Endothelial cell of umbilical vein (primary cell): Measurements from ENCODE around the gene PRMT7. TPM values are rescaled to one million over a fixed set of nuclear protein-coding genes. Genes with fewer than 3 reads are reported as not detected.

ENCODE experiments used
- BruUV-seq: library from RNA; stranded (reverse); fragments of 400-500 nt; replicated peaks from 2 replicates; lab custom pipeline; 2021; lab: Mats Ljungman, UMichigan
- CTCF ChIA-PET: fragments of 300-600, 350-600 bp; sonication (Branson Sonifier 250); formaldehyde crosslinking; loops from one replicate; lab custom pipeline; 2021; ENCODE audit warnings: antibody characterized with exemption, inconsistent platforms; lab: Charles Lee
- POLR2A ChIA-PET: fragments of 300-600, 350-600 bp; sonication (Branson Sonifier 250); formaldehyde crosslinking; loops from one replicate; lab custom pipeline; 2021; ENCODE audit warnings: antibody characterized with exemption, inconsistent platforms; lab: Charles Lee
- DNase-seq: peaks from one replicate; pipeline ENCODE4 v3.0.0-alpha.2; 2011; ENCODE audit warnings: low read depth, low spot score
- FAIRE-seq: peaks from 2 replicates; lab custom pipeline; 2011; peaks lifted over from hg19 to GRCh38; lab: Jason Lieb, UNC
- H2AFZ ChIP-seq: 2 replicates; pipeline ENCODE4 v1.6.0; 2012; ENCODE audit warnings: low read depth, low read length, control low read depth, inconsistent platforms
- H3K27ac ChIP-seq: 2 replicates; pipeline ENCODE4 v1.5.1; 2011; ENCODE audit warnings: low read depth, mild to moderate bottlenecking, control low read depth, low read length, moderate library complexity; ENCODE audit not compliant: insufficient read depth
- H3K27me3 ChIP-seq, 2 experiments: 2 replicates each; pipeline versions ENCODE4 v1.6.0 to v1.6.1; 2011; ENCODE audit warnings: low read length in 2 of 2, mixed read lengths in 1 of 2; ENCODE audit not compliant: control insufficient read depth in 2 of 2, insufficient read depth in 2 of 2
- H3K36me3 ChIP-seq, 2 experiments: 2 replicates in 1 of 2; 3 replicates in 1 of 2; pipeline ENCODE4 v1.5.1; 2011; ENCODE audit warnings: low read length in 2 of 2, mild to moderate bottlenecking in 1 of 2, moderate library complexity in 1 of 2; ENCODE audit not compliant: control insufficient read depth in 2 of 2, insufficient read depth in 2 of 2; ENCODE audit errors: extremely low read depth in 1 of 2
- H3K4me1 ChIP-seq: 3 replicates; pipeline ENCODE4 v1.5.1; 2011; ENCODE audit warnings: mild to moderate bottlenecking, low read length; ENCODE audit not compliant: control insufficient read depth, insufficient read depth; ENCODE audit errors: extremely low read depth
- H3K4me2 ChIP-seq: 2 replicates; pipeline ENCODE4 v1.6.1; 2011; ENCODE audit warnings: low read length, control low read depth, mixed read lengths; ENCODE audit not compliant: insufficient read depth
- H3K4me3 ChIP-seq, 3 experiments: fragments of 200-600 bp in 1 of 3; sonication (generic), shearing (Covaris generic) in 1 of 3; replicated peaks in 1 of 3; 2 replicates each; pipeline ENCODE4 v1.5.1; 2011 to 2016; ENCODE audit warnings: control low read depth in 3 of 3, low read length in 3 of 3, mild to moderate bottlenecking in 2 of 3, inconsistent platforms in 1 of 3, low read depth in 1 of 3, moderate library complexity in 1 of 3; ENCODE audit not compliant: insufficient read depth in 1 of 3
- H3K79me2 ChIP-seq: 2 replicates; pipeline ENCODE4 v1.6.0; 2012; ENCODE audit warnings: low read length, inconsistent platforms; ENCODE audit not compliant: control insufficient read depth, insufficient read depth
- H3K9ac ChIP-seq: replicated peaks from 2 replicates; pipeline ENCODE3; 2011; ENCODE audit warnings: low read length, control low read depth; ENCODE audit not compliant: insufficient read depth; ENCODE audit errors: extremely low read depth
- H3K9me1 ChIP-seq: replicated peaks from 3 replicates; pipeline ENCODE4 v1.6.0; 2011; ENCODE audit warnings: mild to moderate bottlenecking, low read length; ENCODE audit not compliant: control insufficient read depth, insufficient read depth; ENCODE audit errors: extremely low read depth
- H3K9me3 ChIP-seq: replicated peaks from 2 replicates; pipeline ENCODE4 v1.5.1; 2012; ENCODE audit warnings: low read length, inconsistent platforms; ENCODE audit not compliant: control insufficient read depth, insufficient read depth
- H4K20me1 ChIP-seq: replicated peaks from 2 replicates; pipeline ENCODE3; 2011; ENCODE audit warnings: mild to moderate bottlenecking, low read length; ENCODE audit not compliant: control insufficient read depth, insufficient read depth; ENCODE audit errors: extremely low read depth
- EZH2 ChIP-seq: IDR thresholded peaks from 2 replicates; pipeline ENCODE4 v1.6.1; 2012; ENCODE audit warnings: borderline replicate concordance, low read depth, mild to moderate bottlenecking, moderate library complexity, low read length, inconsistent platforms; ENCODE audit not compliant: severe bottlenecking
- FOS ChIP-seq: IDR thresholded peaks from 2 replicates; pipeline ENCODE4 v1.6.1; 2011; ENCODE audit warnings: mild to moderate bottlenecking, low read length, moderate library complexity, borderline replicate concordance; ENCODE audit not compliant: insufficient read depth
- GATA2 ChIP-seq: IDR thresholded peaks from 2 replicates; pipeline ENCODE4 v1.7.0; 2011; ENCODE audit warnings: low read depth, mild to moderate bottlenecking, moderate library complexity, mixed read lengths, low read length; ENCODE audit not compliant: insufficient read length, insufficient read depth
- JUN ChIP-seq: IDR thresholded peaks from 2 replicates; pipeline ENCODE4 v1.6.1; 2011; ENCODE audit warnings: borderline replicate concordance, low read depth; ENCODE audit not compliant: insufficient read length, insufficient read depth
- MYC ChIP-seq: IDR thresholded peaks from one replicate; pipeline ENCODE4 v1.6.1; 2011; ENCODE audit warnings: mild to moderate bottlenecking, low read depth, low read length
- POLR2A ChIP-seq: IDR thresholded peaks from 2 replicates; pipeline ENCODE4 v1.6.1; 2012; ENCODE audit warnings: low read depth, mild to moderate bottlenecking, control low read depth, low read length
- POLR2AphosphoS5 ChIP-seq: IDR thresholded peaks from 2 replicates; pipeline ENCODE4 v1.6.1; 2012; ENCODE audit warnings: low read depth, mild to moderate bottlenecking, control low read depth, low read length, moderate library complexity; ENCODE audit not compliant: insufficient read depth
- dilution Hi-C: fragments of 300-500 bp; cut with MboI; formaldehyde crosslinking; loops from one replicate; pipeline ENCODE4 v1.15.0; 2019; ENCODE audit warnings: low sequenced_read_pairs; ENCODE audit not compliant: extremely low pct_ligation_motif_present
- intact Hi-C: fragments of 100-400 bp; cut with micrococcal nuclease; formaldehyde crosslinking; loops from one replicate; pipeline ENCODE4 v1.10.0; 2022
- polyA plus RNA-seq, 4 experiments: library from polyadenylated mRNA; depleted of rRNA in 3 of 4; stranded (reverse) in 3 of 4; unstranded in 1 of 4; fragments of >200 nt; gene quantifications; 2 replicates each; pipeline versions ENCODE4 v1.2.1 to v1.2.3, GENCODE V29; 2011 to 2012; ENCODE audit warnings: missing spikeins in 1 of 4
- total RNA-seq: library from RNA; stranded (reverse); gene quantifications from 2 replicates; pipeline ENCODE4 v1.2.3, GENCODE V29; 2021
- TF ChIP-seq, protein P1 (sequence below), 2 donors: IDR thresholded peaks; 1 replicate in 1 of 2; 2 replicates in 1 of 2; pipeline ENCODE4 v1.5.1; 2011; ENCODE audit warnings: low read length in 2 of 2, mild to moderate bottlenecking in 2 of 2, moderate library complexity in 2 of 2, control low read depth in 1 of 2, inconsistent platforms in 1 of 2, low read depth in 1 of 2; ENCODE audit not compliant: insufficient read depth in 1 of 2; ENCODE audit errors: extremely low read depth in 1 of 2
- TF ChIP-seq, protein P2 (sequence below): IDR thresholded peaks from 2 replicates; pipeline ENCODE4 v1.6.1; 2011; ENCODE audit not compliant: insufficient read depth, insufficient read length

The PRMT7 gene
- total and polyA plus RNA-seq, 2 donors (not counting 3 experiments of a cell fraction or from before 2014, with no cell fraction given) = 43.4 to 57.9 TPM

DNA sequence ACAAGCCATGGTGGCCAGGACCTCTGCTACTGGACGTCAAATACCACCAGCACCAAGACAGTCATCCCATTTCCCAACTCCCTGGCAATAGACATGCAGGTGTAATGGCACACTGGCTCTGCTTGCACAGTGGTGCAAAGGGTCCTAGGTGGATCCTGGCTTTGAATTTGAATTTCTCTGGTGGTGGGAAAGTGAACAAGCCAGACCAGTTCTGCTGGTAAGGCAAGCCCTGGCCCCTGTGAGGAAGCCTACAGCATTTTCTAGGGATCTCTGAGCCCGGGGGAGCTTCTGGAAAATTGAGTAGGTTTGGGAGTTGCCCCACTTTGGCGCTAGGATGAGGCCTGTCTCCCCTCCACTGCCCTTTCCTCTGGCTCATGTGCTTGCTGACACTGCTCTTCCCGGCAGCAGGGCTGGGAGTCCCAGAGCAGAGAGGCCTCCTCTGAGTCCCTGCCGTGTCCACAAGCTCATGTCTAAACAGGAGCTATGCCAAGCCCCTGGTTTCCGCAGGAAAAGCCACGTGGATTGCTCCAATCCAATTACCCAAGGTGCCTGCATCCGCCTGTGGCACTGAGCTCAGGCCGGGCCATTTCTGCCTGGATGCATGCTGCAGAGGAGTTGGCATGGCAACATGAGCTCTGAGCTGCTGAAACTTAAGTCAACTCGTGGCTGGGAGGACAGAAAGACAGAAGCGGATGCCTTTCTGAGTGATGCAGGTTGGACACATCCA is 67.0 kb downstream of the PRMT7 start:
- POLR2A ChIA-PET = no interaction called here
- H2AFZ ChIP-seq = no peak overlapping the region

More for the DNA sequence above, 67.0 kb downstream of the PRMT7 start:
- Histone ChIP-seq H3K4me1 (no peaks in the 10 kb centered on the region), H3K27me3 (no peaks in the 10 kb centered on the region), H3K79me2 (no peaks in the 10 kb centered on the region), H3K9me1 (no peaks in the 10 kb centered on the region), H3K36me3 (no peaks in the 10 kb centered on the region), H3K4me2 (no peak overlapping the region), H3K27ac (no peak overlapping the region), H3K9me3 (no peaks in the 10 kb centered on the region), H3K4me3 (no peak overlapping the region), H4K20me1 (no peaks in the 10 kb centered on the region), H3K9ac (no peak overlapping the region)
- BruUV-seq = no TSS peak
- dilution Hi-C loops = no loop called here
- peak; percentile 13 for DNase-seq
- TF ChIP-seq, protein P1, sequence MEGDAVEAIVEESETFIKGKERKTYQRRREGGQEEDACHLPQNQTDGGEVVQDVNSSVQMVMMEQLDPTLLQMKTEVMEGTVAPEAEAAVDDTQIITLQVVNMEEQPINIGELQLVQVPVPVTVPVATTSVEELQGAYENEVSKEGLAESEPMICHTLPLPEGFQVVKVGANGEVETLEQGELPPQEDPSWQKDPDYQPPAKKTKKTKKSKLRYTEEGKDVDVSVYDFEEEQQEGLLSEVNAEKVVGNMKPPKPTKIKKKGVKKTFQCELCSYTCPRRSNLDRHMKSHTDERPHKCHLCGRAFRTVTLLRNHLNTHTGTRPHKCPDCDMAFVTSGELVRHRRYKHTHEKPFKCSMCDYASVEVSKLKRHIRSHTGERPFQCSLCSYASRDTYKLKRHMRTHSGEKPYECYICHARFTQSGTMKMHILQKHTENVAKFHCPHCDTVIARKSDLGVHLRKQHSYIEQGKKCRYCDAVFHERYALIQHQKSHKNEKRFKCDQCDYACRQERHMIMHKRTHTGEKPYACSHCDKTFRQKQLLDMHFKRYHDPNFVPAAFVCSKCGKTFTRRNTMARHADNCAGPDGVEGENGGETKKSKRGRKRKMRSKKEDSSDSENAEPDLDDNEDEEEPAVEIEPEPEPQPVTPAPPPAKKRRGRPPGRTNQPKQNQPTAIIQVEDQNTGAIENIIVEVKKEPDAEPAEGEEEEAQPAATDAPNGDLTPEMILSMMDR (IDR thresholded peaks at IDR 0.05; ENCODE audit: extremely low read depth in 1 of 2, insufficient read depth in 1 of 2, low read depth in 1 of 2, low read length in 2 of 2) = no peak
- TF ChIP-seq POLR2A (no peak), FOS (no peak), MYC (no peak), POLR2AphosphoS5 (no peak), EZH2 (no peak), GATA2 (no peak), JUN (no peak)
- TF ChIP-seq, protein P2, sequence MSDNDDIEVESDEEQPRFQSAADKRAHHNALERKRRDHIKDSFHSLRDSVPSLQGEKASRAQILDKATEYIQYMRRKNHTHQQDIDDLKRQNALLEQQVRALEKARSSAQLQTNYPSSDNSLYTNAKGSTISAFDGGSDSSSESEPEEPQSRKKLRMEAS = no peak
- CTCF ChIA-PET = interaction anchor here (0.6 to 1.2 kb wide), 4 partner anchors 12 to 18 kb away, joined by 3 to 4 read pairs (median 3); no protein-coding TSS in a partner anchor
- no peak for FAIRE-seq
- intact Hi-C loops = no loop called here
